Stimulated activated CD4-positive, alpha-beta T cell treated with anti-CD3 and anti-CD28 coated beads, Interleukin-4, amount 100 ng/mL, for 1 hour (primary cell): ENCODE results near the gene MPV17L2.
A peak's percentile ranks its signal among the peaks of the same experiment; 100 is the strongest.

Source experiments
- DNase-seq: peaks from one replicate; pipeline ENCODE4 v3.0.0-alpha.2; 2020

Gene MPV17L2

GRCh38 chr19:18160971-18161635 is 31.9 kb upstream of the MPV17L2 start:
- DNase-seq, result peak; percentile 82

- DNase-seq, result no peak
Observed at GRCh38 chr19:18161636-18162002, 31.4 kb upstream of the MPV17L2 start.

GRCh38 chr19:18164072-18164471 is 28.9 kb upstream of the MPV17L2 start:
- no peak for DNase-seq

- DNase-seq, result no peak
Observed at GRCh38 chr19:18165794-18166544, 27.0 kb upstream of the MPV17L2 start.

- no peak for DNase-seq
Observed at GRCh38 chr19:18167011-18167410, 26.0 kb upstream of the MPV17L2 start.

GRCh38 chr19:18167975-18168645 is 24.9 kb upstream of the MPV17L2 start:
- peak; percentile 61 for DNase-seq

GRCh38 chr19:18168673-18169381 is 24.2 kb upstream of the MPV17L2 start:
- no peak for DNase-seq

- no peak for DNase-seq
Observed at GRCh38 chr19:18170714-18171255, 22.2 kb upstream of the MPV17L2 start.

GRCh38 chr19:18171605-18172327 is 21.3 kb upstream of the MPV17L2 start:
- no peak for DNase-seq

GRCh38 chr19:18172331-18173053 is 20.5 kb upstream of the MPV17L2 start:
- no peak for DNase-seq

GRCh38 chr19:18173054-18173571 is 19.9 kb upstream of the MPV17L2 start:
- no peak for DNase-seq

GRCh38 chr19:18173572-18174288 is 19.3 kb upstream of the MPV17L2 start, which contains the start of gene IFI30:
Gene IFI30 (plus strand): TSS chr19:18173813. CDS start chr19:18173842, 29 bp downstream.
- peak; percentile 66 for DNase-seq

- no peak for DNase-seq
Observed at GRCh38 chr19:18174983-18175382, 18.0 kb upstream of the MPV17L2 start.

GRCh38 chr19:18176367-18177310 is 16.4 kb upstream of the MPV17L2 start:
- no peak for DNase-seq

GRCh38 chr19:18179957-18180356 is 13.1 kb upstream of the MPV17L2 start:
- DNase-seq, result no peak

- no peak for DNase-seq
Observed at GRCh38 chr19:18183529-18183928, 9.5 kb upstream of the MPV17L2 start.

- no peak for DNase-seq
Observed at GRCh38 chr19:18185538-18185937, 7.5 kb upstream of the MPV17L2 start.

- DNase-seq, result no peak
Observed at GRCh38 chr19:18190278-18190677, 2.7 kb upstream of the MPV17L2 start.

- DNase-seq, result no peak
Observed at GRCh38 chr19:18191640-18192062, 1.4 kb upstream of the MPV17L2 start.
